ENCODE results near the gene ZNF81.

GRCh38 chrX:47843363-47843762, 6.7 kb downstream of the ZNF81 start:
- TF ChIP-seq, protein P1, sequence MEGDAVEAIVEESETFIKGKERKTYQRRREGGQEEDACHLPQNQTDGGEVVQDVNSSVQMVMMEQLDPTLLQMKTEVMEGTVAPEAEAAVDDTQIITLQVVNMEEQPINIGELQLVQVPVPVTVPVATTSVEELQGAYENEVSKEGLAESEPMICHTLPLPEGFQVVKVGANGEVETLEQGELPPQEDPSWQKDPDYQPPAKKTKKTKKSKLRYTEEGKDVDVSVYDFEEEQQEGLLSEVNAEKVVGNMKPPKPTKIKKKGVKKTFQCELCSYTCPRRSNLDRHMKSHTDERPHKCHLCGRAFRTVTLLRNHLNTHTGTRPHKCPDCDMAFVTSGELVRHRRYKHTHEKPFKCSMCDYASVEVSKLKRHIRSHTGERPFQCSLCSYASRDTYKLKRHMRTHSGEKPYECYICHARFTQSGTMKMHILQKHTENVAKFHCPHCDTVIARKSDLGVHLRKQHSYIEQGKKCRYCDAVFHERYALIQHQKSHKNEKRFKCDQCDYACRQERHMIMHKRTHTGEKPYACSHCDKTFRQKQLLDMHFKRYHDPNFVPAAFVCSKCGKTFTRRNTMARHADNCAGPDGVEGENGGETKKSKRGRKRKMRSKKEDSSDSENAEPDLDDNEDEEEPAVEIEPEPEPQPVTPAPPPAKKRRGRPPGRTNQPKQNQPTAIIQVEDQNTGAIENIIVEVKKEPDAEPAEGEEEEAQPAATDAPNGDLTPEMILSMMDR (IDR thresholded peaks at IDR 0.05), result no peak
- no peak for TF ChIP-seq POLR2A (IDR thresholded peaks at IDR 0.05)

Measured in right lobe of liver (tissue), 4 donors.